DMS 273 (cell line): Measurements from ENCODE around the gene KIR2DL3.

Experiments
- DNase-seq: peaks from one replicate; lab custom pipeline; 2025; ENCODE audit not compliant: unreplicated experiment; lab: John Stamatoyannopoulos, UW

Gene KIR2DL3

DNA sequence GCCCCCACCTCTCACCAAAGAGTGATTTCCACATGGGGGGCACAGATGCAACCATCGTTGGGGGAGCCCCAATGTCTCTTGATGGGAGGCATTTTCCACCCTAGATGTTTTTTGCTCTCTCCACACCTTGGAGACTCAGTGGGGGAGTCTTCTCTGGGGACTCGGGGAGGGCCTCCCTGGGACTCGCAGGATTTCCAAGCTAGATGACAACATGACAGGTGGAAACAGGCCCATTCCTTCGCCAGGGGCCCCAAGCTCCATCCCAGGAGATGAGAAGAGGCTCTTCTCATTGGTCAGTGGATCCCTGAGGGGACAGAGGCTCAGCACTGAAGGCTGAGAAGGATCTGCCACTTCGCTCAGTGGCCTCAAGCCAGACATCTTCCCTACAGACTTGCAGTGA lies 52.4 kb downstream of the KIR2DL3 start:
- DNase-seq, result no peak

DNA sequence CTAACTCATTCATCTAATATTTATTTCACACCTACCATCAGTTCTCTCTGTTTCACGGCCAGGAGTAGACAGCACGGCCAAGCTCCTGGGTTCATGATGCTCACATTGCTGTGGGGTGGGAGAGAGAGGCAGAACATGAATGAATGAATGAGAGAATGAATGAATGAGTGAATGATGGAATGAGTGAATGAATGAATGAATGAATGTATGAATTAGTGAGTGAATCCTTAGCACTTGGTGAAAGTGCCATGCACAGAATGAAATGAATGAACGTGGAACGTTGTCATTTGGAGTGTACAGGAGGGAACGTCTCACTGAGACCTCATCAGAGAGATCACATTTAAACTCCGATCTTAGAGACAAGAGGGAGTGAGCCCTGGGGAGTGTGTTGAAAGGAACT lies 53.2 kb downstream of the KIR2DL3 start:
- no peak for DNase-seq

DNA sequence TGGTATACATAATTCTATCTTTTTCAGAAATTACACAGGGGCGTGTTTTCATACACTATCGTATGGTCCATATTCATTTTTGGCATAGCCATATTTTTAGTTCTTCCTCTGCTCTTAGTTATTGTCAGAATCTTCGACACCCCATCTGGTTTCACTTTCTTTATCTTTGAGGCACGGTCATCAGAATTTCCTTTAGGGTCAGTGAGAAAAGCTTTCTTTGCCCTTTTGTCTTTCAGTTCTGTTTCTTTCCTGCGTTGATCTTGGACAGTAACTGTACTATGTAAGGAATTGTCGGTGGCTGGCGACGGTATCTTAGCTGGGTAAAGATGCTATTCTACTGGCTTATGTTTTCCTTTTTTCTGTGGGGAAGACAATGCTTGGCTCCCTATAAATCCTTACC lies 54.5 kb downstream of the KIR2DL3 start:
- no peak for DNase-seq

DNA sequence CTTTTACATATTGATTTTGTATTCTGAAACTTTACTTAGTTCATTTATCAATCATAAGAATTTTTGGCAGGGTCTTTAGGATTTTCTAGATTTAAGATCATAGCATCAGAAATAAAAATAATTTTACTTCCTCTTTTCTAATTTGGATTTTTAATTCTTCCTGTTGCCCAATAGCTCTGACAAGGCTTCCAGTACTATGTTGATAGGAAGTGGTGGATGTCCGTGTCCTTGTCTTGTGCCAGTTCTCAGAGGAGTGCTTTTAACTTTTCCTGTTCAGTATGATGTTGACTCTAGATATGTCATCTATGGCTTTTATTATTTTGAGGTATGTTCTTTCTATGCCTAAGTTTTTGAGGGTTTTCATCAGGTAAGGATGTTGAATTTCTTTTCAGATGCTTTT lies 57.4 kb downstream of the KIR2DL3 start:
- DNase-seq, result no peak
